HCT116 (cell line): ENCODE measurements around the gene OPTN.

Source experiments
- CTCF ChIP-seq, 3 experiments: fragments of 200-600 bp in 1 of 3; sonication (generic) in 1 of 3; IDR thresholded peaks in 2 of 3; conservative IDR thresholded peaks in 1 of 3; 2 replicates each; pipeline ENCODE4 v1.5.1; 2012 to 2017; ENCODE audit warnings: low read depth in 2 of 3, low read length in 2 of 3, antibody characterized with exemption in 1 of 3, borderline replicate concordance in 1 of 3, control low read depth in 1 of 3, mild to moderate bottlenecking in 1 of 3, mixed read lengths in 1 of 3, mixed run types in 1 of 3, moderate library complexity in 1 of 3; ENCODE audit not compliant: insufficient read depth in 1 of 3
- EZH2phosphoT487 ChIP-seq: fragments of 200-600 bp; IDR thresholded peaks from 2 replicates; pipeline ENCODE4 v1.6.1; 2018; ENCODE audit warnings: antibody characterized with exemption, borderline replicate concordance
- POLR2A ChIP-seq: IDR thresholded peaks from 2 replicates; pipeline ENCODE4 v1.7.0; 2011; ENCODE audit warnings: borderline replicate concordance; ENCODE audit not compliant: insufficient read depth, insufficient read length; ENCODE audit errors: extremely low read depth
- POLR2AphosphoS5 ChIP-seq: IDR thresholded peaks from 2 replicates; pipeline ENCODE4 v1.6.1; 2011; ENCODE audit warnings: mild to moderate bottlenecking, low read depth, low read length, moderate library complexity
- RAD21 ChIP-seq: IDR thresholded peaks from 2 replicates; pipeline ENCODE4 v1.6.1; 2012; ENCODE audit warnings: low read depth, mild to moderate bottlenecking
- REST ChIP-seq: IDR thresholded peaks from 2 replicates; pipeline ENCODE4 v1.6.1; 2012; ENCODE audit warnings: low read depth

- TF ChIP-seq EZH2phosphoT487 (no peak), CTCF (IDR thresholded peaks at IDR 0.05 in 2 of 3, conservative IDR thresholded peaks at IDR 0.05 in 1 of 3; ENCODE audit: borderline replicate concordance in 1 of 3, insufficient read depth in 1 of 3, low read depth in 2 of 3, low read length in 2 of 3) (no peak), POLR2AphosphoS5 (no peak), RAD21 (no peak), REST (no peak), POLR2A (no peak)
Measured at GRCh38 chr10:13184730-13185514, 85.0 kb downstream of the OPTN start.
